SJSA1 (cell line): ENCODE results near the gene REPS1. TPM values are rescaled to one million over a fixed set of nuclear protein-coding genes. Genes with fewer than 3 reads are reported as not detected.

Experiments
- DNase-seq, 2 experiments: peaks; one replicate each; pipeline ENCODE4 v3.0.0-alpha.2; 2015 to 2020; ENCODE audit warnings: low spot score in 2 of 2, low read depth in 1 of 2
- H3K27ac ChIP-seq: fragments of 250-450 bp; sonication (Bioruptor Pico); 2 replicates; pipeline ENCODE4 v1.5.1; 2020; ENCODE audit warnings: mild to moderate bottlenecking, moderate library complexity
- H3K27me3 ChIP-seq: fragments of 250-450 bp; sonication (Bioruptor Pico); replicated peaks from 2 replicates; pipeline ENCODE4 v1.5.1; 2020; ENCODE audit warnings: mild to moderate bottlenecking, moderate library complexity
- H3K36me3 ChIP-seq: fragments of 250-450 bp; sonication (Bioruptor Pico); 2 replicates; pipeline ENCODE4 v1.5.1; 2020; ENCODE audit warnings: mild to moderate bottlenecking
- H3K4me1 ChIP-seq: fragments of 250-450 bp; sonication (Bioruptor Pico); replicated peaks from 2 replicates; pipeline ENCODE4 v1.6.1; 2021; ENCODE audit warnings: mild to moderate bottlenecking
- H3K4me3 ChIP-seq: fragments of 250-450 bp; sonication (Bioruptor Pico); 2 replicates; pipeline ENCODE4 v1.5.1; 2020; ENCODE audit warnings: mild to moderate bottlenecking
- H3K9me3 ChIP-seq: fragments of 250-450 bp; sonication (Bioruptor Pico); replicated peaks from 2 replicates; pipeline ENCODE4 v1.5.1; 2020; ENCODE audit warnings: mild to moderate bottlenecking
- total RNA-seq: library from RNA; depleted of rRNA; stranded (reverse); fragments of >200 nt; shearing (Covaris generic); gene quantifications from 2 replicates; pipeline ENCODE4 v1.2.3, GENCODE V29; 2014

REPS1 gene
- total RNA-seq, 1 experiment from 2014 or later = 27.1 TPM

- Histone ChIP-seq H3K36me3 (peaks cover 8% of the 10 kb centered on the region), H3K27ac (no peak overlapping the region), H3K4me1 (peaks cover 15% of the 10 kb centered on the region), H3K27me3 (no peaks in the 10 kb centered on the region), H3K9me3 (no peaks in the 10 kb centered on the region), H3K4me3 (no peak overlapping the region)
- DNase-seq = no peak
Observed at GRCh38 chr6:138991206-138991605, 3.2 kb upstream of the REPS1 start.

GRCh38 chr6:138989098-138989983, 1.3 kb upstream of the REPS1 start:
- DNase-seq = no peak
- Histone ChIP-seq H3K27ac (no peak overlapping the region), H3K9me3 (no peaks in the 10 kb centered on the region), H3K36me3 (peaks cover 8% of the 10 kb centered on the region), H3K4me1 (peaks cover 19% of the 10 kb centered on the region), H3K4me3 (no peak overlapping the region), H3K27me3 (no peaks in the 10 kb centered on the region)

- Histone ChIP-seq H3K4me3 (peak overlapping the region; percentile 93), H3K4me1 (peaks cover 19% of the 10 kb centered on the region), H3K27me3 (no peaks in the 10 kb centered on the region), H3K9me3 (no peaks in the 10 kb centered on the region), H3K27ac (no peak overlapping the region), H3K36me3 (peaks cover 8% of the 10 kb centered on the region)
- no peak for DNase-seq
Observed at GRCh38 chr6:138988469-138988834, 399 bp upstream of the REPS1 start.

GRCh38 chr6:138987080-138987642, 892 bp downstream of the REPS1 start:
- H3K36me3 ChIP-seq = peaks cover 8% of the 10 kb centered on the region
- DNase-seq = no peak
- H3K9me3 ChIP-seq = no peaks in the 10 kb centered on the region
- peaks cover 24% of the 10 kb centered on the region for H3K4me1 ChIP-seq
- H3K27me3 ChIP-seq = no peaks in the 10 kb centered on the region
- peak overlapping the region; percentile 89; the same call in 1 of the 2 replicates for H3K27ac ChIP-seq
- peak overlapping the region; percentile 93 for H3K4me3 ChIP-seq

GRCh38 chr6:138986578-138986977, 1.5 kb downstream of the REPS1 start:
- H3K36me3 ChIP-seq = peaks cover 8% of the 10 kb centered on the region
- no peaks in the 10 kb centered on the region for H3K27me3 ChIP-seq
- no peaks in the 10 kb centered on the region for H3K9me3 ChIP-seq
- H3K4me1 ChIP-seq = peaks cover 24% of the 10 kb centered on the region
- DNase-seq = peak in 1 of 2 experiments; percentile 15
- H3K4me3 ChIP-seq = peak overlapping the region; percentile 93
- no peak overlapping the region for H3K27ac ChIP-seq

GRCh38 chr6:138981416-138981815, 6.6 kb downstream of the REPS1 start:
- Histone ChIP-seq H3K27me3 (no peaks in the 10 kb centered on the region), H3K27ac (no peak overlapping the region), H3K4me3 (no peak overlapping the region), H3K9me3 (no peaks in the 10 kb centered on the region), H3K36me3 (no peaks in the 10 kb centered on the region), H3K4me1 (peaks cover 15% of the 10 kb centered on the region)
- no peak for DNase-seq

- H3K27ac ChIP-seq = no peak overlapping the region
- no peaks in the 10 kb centered on the region for H3K27me3 ChIP-seq
- no peaks in the 10 kb centered on the region for H3K9me3 ChIP-seq
Observed at GRCh38 chr6:138979813-138980668, 8.0 kb downstream of the REPS1 start.

DNA sequence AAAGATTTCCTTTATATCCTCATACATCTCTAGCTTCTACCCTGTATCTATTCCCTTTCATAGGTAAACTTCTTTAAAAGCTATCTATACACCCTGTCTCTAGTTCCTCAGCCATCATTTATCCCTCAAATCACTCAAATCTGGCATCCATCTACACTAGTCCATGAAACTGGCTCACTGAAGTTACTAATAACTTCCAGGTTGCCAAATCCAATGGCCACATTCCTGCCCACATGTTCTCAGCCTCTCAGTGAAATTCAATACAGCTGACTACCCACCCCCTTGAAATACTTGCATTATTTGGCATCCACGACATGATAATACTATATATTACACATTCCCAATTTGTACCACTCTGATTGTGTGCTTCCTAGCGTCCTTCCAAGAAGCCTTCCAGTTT, 8.7 kb downstream of the REPS1 start:
- Histone ChIP-seq H3K27ac (no peak overlapping the region), H3K4me3 (no peak overlapping the region), H3K27me3 (no peaks in the 10 kb centered on the region), H3K36me3 (no peaks in the 10 kb centered on the region), H3K4me1 (peaks cover 7% of the 10 kb centered on the region), H3K9me3 (no peaks in the 10 kb centered on the region)
- no peak for DNase-seq

More at GRCh38 chr6:138979813-138980668, 8.0 kb downstream of the REPS1 start:
- Histone ChIP-seq H3K4me1 (peaks cover 8% of the 10 kb centered on the region), H3K36me3 (no peaks in the 10 kb centered on the region), H3K4me3 (no peak overlapping the region)
- DNase-seq = no peak

- DNase-seq = no peak
- Histone ChIP-seq H3K4me1 (peaks cover 18% of the 10 kb centered on the region), H3K4me3 (no peak overlapping the region), H3K9me3 (no peaks in the 10 kb centered on the region), H3K27me3 (no peaks in the 10 kb centered on the region), H3K36me3 (no peaks in the 10 kb centered on the region), H3K27ac (no peak overlapping the region)
Observed at GRCh38 chr6:138978229-138978628, 9.8 kb downstream of the REPS1 start.

GRCh38 chr6:138977646-138978167, 10.3 kb downstream of the REPS1 start:
- H3K4me3 ChIP-seq = no peak overlapping the region
- no peak for DNase-seq
- H3K27ac ChIP-seq = no peak overlapping the region
- peaks cover 20% of the 10 kb centered on the region for H3K4me1 ChIP-seq
- no peaks in the 10 kb centered on the region for H3K9me3 ChIP-seq
- no peaks in the 10 kb centered on the region for H3K27me3 ChIP-seq
- H3K36me3 ChIP-seq = no peaks in the 10 kb centered on the region

DNA sequence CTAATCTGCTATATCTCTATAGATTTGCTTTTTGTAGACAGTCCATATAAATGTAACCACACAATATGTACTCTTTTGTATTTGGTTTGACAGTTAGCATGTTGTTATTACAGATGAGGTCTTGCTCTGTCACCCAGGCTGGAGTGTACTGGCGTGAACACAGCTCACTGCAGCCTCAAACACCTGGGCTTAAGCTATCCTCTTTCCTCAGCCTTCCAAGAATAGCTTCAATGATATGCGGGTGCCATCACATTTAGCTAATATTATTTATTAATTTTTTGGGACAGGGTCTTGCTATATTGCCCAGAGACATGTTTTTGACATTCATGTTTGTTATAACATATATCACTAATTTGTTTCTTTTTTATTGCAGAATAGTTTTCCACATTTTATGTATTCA, 10.8 kb downstream of the REPS1 start:
- no peaks in the 10 kb centered on the region for H3K27me3 ChIP-seq
- peaks cover 24% of the 10 kb centered on the region for H3K4me1 ChIP-seq
- H3K36me3 ChIP-seq = no peaks in the 10 kb centered on the region
- no peak overlapping the region for H3K27ac ChIP-seq
- H3K9me3 ChIP-seq = no peaks in the 10 kb centered on the region
- no peak overlapping the region for H3K4me3 ChIP-seq
- no peak for DNase-seq

DNA sequence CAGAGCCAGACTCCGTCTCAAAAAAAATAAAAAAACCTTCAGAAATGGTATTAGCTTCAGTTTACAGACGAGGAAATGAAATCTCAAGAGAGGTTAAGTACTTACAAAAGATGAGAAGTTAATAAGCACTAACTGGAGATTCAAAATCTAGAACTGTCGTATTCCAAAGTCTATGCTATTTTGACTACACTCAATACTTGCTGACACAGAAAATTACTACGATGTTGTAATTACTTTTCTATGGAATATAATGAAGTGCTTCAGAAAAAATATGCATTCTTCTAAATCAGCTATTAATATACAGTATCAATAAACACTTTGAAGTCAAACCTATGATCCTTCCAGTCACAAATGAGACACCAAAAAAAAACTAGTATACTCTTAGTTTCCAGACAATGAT, 12.2 kb downstream of the REPS1 start:
- H3K9me3 ChIP-seq = no peaks in the 10 kb centered on the region
- no peak for DNase-seq
- H3K27me3 ChIP-seq = no peaks in the 10 kb centered on the region
- no peaks in the 10 kb centered on the region for H3K36me3 ChIP-seq
- H3K4me1 ChIP-seq = peaks cover 38% of the 10 kb centered on the region
- H3K4me3 ChIP-seq = no peak overlapping the region
- no peak overlapping the region for H3K27ac ChIP-seq

DNA sequence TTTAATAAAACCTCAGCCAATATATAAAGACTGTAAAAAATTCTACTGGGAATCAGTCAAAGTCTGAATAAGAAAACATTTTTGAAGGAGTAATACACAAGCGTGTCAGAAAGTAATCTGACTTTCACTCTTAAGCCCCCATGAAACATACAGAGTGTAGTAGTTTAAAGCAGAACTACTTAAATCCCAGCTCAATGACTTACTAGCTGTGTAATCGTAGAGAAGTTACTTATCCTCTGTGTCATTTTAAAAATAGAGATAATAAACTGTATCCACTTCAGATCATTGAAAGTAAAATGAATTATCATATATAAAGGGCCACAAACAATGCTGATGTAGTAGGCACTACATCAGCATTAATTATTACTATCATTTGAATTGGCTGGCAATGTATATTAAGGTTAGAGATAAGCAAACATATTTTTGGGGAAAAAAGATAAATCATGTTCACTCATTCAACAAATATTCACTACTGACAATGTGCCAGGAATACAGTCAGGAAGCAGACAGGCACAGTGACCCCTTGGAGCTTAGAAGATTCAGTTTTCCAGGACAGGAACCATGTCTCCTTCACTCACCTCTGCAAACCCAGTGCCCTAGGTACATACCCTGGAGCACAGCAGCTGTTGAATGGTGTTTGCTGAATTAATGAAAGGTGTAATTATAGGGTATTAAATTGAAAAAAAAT, 14.4 kb downstream of the REPS1 start:
- peak in 1 of 2 experiments; percentile 39 for DNase-seq
- no peaks in the 10 kb centered on the region for H3K9me3 ChIP-seq
- H3K4me1 ChIP-seq = peaks cover 48% of the 10 kb centered on the region
- H3K36me3 ChIP-seq = no peaks in the 10 kb centered on the region
- no peak overlapping the region for H3K4me3 ChIP-seq
- no peak overlapping the region for H3K27ac ChIP-seq
- no peaks in the 10 kb centered on the region for H3K27me3 ChIP-seq
